Stimulated activated naive B cell treated with anti-CD40 and anti-IgM and Interleukin-4, amounts not matched to agents 10 μg/mL and 1 μg/mL and 100 μg/mL, for 72 hours (primary cell): ENCODE results near the gene ACTR2.
A peak's percentile ranks its signal among the peaks of the same experiment; 100 is the strongest.
"Not testable (repeated sequence)": the region's sequence is repeated elsewhere in the genome, so short reads cannot be mapped to it uniquely, and the experiment has no call there.

Experiments used
- ATAC-seq, 2 donors: fragments of 150-1000 bp; cut with Tn5 transposase; replicated peaks; 2 replicates each; pipeline ENCODE4 v1.10.0; 2021; ENCODE audit warnings: moderate library complexity in 1 of 2
- DNase-seq: peaks from one replicate; pipeline ENCODE4 v3.0.0; 2021
- H3K27ac Mint-ChIP-seq: one replicate; pipeline ENCODE4 v1.8.0; 2022; ENCODE audit warnings: mild to moderate bottlenecking, mixed read lengths
- H3K27me3 Mint-ChIP-seq, 2 donors: one replicate each; pipeline ENCODE4 v1.8.0; 2022; ENCODE audit warnings: mixed read lengths in 2 of 2
- H3K36me3 Mint-ChIP-seq, 2 donors: one replicate each; pipeline ENCODE4 v1.8.0; 2022; ENCODE audit warnings: mixed read lengths in 2 of 2, mild to moderate bottlenecking in 1 of 2
- H3K4me1 Mint-ChIP-seq, 2 donors: one replicate each; pipeline ENCODE4 v1.8.0; 2022; ENCODE audit warnings: mixed read lengths in 2 of 2, mild to moderate bottlenecking in 1 of 2
- H3K4me3 Mint-ChIP-seq, 2 donors: one replicate each; pipeline ENCODE4 v1.8.0; 2022; ENCODE audit warnings: mild to moderate bottlenecking in 2 of 2, mixed read lengths in 2 of 2, moderate library complexity in 1 of 2
- H3K9me3 Mint-ChIP-seq, 2 donors: one replicate each; pipeline ENCODE4 v1.8.0; 2022; ENCODE audit warnings: mixed read lengths in 2 of 2, mild to moderate bottlenecking in 1 of 2

ACTR2 gene

DNA sequence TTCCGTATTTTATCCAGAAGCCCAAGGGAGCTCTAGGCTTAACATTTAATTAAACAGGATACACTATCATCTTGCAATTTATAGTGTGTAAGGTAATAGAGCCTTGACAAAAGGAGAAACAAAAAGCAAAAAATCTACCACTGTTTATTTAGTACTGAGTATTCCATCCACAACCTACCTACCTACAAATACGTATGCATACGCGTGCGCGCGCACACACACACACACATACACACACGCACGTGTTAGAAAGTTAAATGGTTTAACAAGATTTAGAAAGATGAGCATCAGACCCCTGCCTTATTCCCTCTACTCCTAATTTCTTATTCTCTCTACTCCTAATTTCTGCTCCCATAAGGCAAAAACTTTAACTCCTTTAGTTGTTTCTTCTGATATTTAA is 14.6 kb upstream of the ACTR2 start:
- H3K27me3 Mint-ChIP-seq: no peaks in the 10 kb centered on the region
- no peaks in the 10 kb centered on the region for H3K9me3 Mint-ChIP-seq
- DNase-seq (no peak), ATAC-seq (no peak)
- H3K4me1 Mint-ChIP-seq: peaks cover 2 to 8% of the 10 kb centered on the region in 2 donors
- H3K36me3 Mint-ChIP-seq: peaks cover 9 to 12% of the 10 kb centered on the region in 2 donors
- H3K4me3 Mint-ChIP-seq: no peak overlapping the region
- no peak overlapping the region for H3K27ac Mint-ChIP-seq

DNA sequence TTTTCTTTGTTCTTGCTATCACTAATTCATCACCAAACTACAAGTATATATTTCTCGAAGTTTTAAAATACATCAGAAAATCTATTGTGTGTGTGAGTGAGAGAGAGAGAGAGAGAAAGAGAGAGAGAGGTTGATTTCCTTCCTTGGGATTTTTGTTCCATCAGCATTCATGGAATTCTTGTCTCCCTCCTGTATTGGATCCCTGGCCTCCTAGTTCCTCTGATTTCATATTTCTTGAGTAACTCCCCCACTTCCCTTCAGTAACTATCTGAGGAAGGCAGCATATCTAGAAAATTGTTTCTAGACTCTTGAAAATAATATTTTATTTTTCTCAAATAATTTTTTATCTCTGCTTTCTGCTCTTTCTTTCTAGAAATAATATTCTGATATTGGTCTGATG is 13.3 kb upstream of the ACTR2 start:
- Mint-ChIP-seq H3K9me3 (no peaks in the 10 kb centered on the region), H3K27ac (no peak overlapping the region), H3K36me3 (peaks cover 12 to 18% of the 10 kb centered on the region in 2 donors), H3K4me3 (no peak overlapping the region), H3K27me3 (no peaks in the 10 kb centered on the region), H3K4me1 (no peaks in the 10 kb centered on the region)
- ATAC-seq: no peak
- DNase-seq: no peak

DNA sequence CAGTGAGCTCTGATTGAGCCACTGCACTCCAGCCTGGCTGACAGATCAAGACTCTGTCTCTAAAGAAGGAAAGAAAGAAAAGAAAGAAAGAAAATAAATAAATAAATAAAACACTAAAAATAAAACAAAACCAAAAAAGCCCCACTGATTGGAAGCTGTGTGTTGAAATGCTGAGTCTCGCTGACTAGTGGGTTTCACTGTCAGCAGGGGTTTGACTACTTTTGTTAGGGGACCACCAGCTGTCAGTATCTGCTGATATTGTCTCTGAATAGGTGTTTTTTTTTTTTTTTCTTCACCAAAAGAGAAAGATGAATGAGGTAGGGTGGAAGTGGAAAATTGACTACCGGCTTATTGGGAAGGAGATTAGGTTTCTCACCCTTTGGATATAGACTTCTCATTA is 12.8 kb upstream of the ACTR2 start:
- peaks cover 15 to 21% of the 10 kb centered on the region in 2 donors for H3K36me3 Mint-ChIP-seq
- H3K4me3 Mint-ChIP-seq: no peak overlapping the region
- ATAC-seq (no peak), DNase-seq (no peak)
- no peak overlapping the region for H3K27ac Mint-ChIP-seq
- no peaks in the 10 kb centered on the region for H3K27me3 Mint-ChIP-seq
- H3K9me3 Mint-ChIP-seq: no peaks in the 10 kb centered on the region
- no peaks in the 10 kb centered on the region for H3K4me1 Mint-ChIP-seq

GRCh38 chr2:65215946-65216345 is 11.7 kb upstream of the ACTR2 start:
- Mint-ChIP-seq H3K27me3 (no peaks in the 10 kb centered on the region), H3K4me1 (no peaks in the 10 kb centered on the region), H3K4me3 (no peak overlapping the region), H3K36me3 (peaks cover 17 to 26% of the 10 kb centered on the region in 2 donors), H3K27ac (no peak overlapping the region), H3K9me3 (no peaks in the 10 kb centered on the region)
- ATAC-seq (no peak), DNase-seq (no peak)

DNA sequence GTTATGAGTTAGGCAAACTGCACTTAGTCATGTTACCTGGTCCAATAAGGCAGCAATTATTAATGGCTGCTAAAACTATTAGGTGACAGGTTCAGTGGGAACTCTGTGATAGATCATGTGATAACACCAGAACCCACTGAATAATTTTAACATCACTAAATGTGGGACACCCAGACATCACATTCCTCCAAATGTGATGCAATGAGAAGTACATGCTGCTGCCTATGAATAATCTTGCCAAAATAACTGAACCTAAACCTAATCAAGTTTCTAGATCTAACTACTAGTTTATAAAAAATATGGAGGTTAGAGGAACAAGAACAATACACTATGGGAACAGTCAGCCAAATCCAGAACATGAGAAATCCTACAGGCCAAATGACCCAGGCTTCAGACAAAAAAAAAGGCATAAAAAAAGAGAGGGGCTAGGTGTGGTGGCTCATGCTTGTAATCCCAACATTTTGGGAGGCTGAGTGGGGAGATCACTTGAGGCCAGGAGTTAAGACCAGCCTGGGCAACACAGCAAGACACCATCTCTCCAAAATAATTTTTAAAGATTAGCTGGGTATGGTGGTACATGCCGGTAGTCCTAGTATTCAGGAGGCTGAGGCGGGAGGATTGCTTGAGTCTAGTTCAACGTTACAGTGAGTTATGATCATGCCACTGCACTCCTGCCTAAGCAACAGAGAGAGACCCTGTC is 7.0 kb upstream of the ACTR2 start:
- DNase-seq: no peak
- H3K4me1 Mint-ChIP-seq: peaks cover 0 to 2% of the 10 kb centered on the region in 2 donors
- H3K27ac Mint-ChIP-seq: no peak overlapping the region
- H3K27me3 Mint-ChIP-seq: no peaks in the 10 kb centered on the region
- H3K4me3 Mint-ChIP-seq: no peak overlapping the region
- H3K9me3 Mint-ChIP-seq: no peaks in the 10 kb centered on the region
- ATAC-seq: no peak
- peaks cover 13 to 25% of the 10 kb centered on the region in 2 donors for H3K36me3 Mint-ChIP-seq

DNA sequence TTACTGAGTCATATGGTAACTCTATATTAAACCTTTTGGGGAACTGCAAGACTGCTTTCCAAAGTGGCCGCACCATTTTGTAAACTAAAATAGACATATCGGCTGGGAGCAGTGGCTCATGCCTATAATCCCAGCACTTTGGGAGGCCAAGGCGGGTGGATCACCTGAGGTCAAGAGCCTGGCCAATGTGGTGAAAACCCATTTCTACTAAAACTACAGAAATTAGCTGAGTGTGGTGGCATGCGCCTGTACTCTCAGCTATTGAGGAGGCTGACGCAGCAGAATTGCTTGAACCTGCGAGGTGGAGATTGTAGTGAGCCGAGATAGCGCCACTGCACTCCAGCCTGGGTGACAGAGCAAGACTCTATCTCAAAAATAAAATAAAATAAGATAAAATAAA is 6.4 kb upstream of the ACTR2 start:
- not testable (repeated sequence) for H3K9me3 Mint-ChIP-seq, H3K27me3 Mint-ChIP-seq, H3K4me1 Mint-ChIP-seq, H3K4me3 Mint-ChIP-seq, DNase-seq, ATAC-seq, H3K27ac Mint-ChIP-seq
- H3K36me3 Mint-ChIP-seq: peaks cover 9 to 21% of the 10 kb centered on the region in 2 donors

GRCh38 chr2:65227020-65227455 is 593 bp upstream of the ACTR2 start:
- Mint-ChIP-seq H3K36me3 (peaks cover 17 to 23% of the 10 kb centered on the region in 2 donors), H3K27me3 (no peaks in the 10 kb centered on the region), H3K4me1 (peaks cover 10 to 17% of the 10 kb centered on the region in 2 donors), H3K27ac (peak overlapping the region; percentile 98), H3K4me3 (peak overlapping the region; percentile 88 to 92), H3K9me3 (no peaks in the 10 kb centered on the region)
- DNase-seq: peak; percentile 7
- peak; percentile 14 for ATAC-seq

DNA sequence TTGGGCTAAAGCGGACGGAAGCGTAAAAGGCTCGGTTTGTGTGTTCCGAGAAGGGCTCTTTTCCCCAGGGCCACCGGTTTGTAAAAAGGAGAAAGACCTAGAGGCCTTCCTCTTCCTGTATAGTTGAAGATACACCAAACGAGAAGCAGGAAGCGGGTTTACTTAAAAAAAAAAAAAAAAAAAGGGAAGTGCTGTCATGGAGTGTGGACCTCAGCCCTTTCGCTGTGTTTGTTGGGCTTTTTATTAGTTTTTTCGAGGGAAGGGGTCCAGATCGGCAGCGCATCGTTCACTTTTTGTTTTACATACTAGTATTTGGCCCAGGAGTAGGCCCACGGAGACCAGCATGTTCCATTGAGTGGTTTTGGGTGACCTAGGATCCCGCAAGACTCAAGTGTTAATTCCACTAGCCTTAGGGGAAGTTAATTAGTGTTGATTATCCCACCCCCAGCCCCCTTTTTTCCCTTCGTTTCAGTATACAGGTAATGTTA is 676 bp downstream of the ACTR2 start:
- H3K4me3 Mint-ChIP-seq: peak overlapping the region; percentile 88 to 92
- peak; percentile 69 to 70 for ATAC-seq
- peaks cover 18 to 26% of the 10 kb centered on the region in 2 donors for H3K36me3 Mint-ChIP-seq
- peak overlapping the region; percentile 97 for H3K27ac Mint-ChIP-seq
- peaks cover 10 to 26% of the 10 kb centered on the region in 2 donors for H3K4me1 Mint-ChIP-seq
- DNase-seq: no peak
- no peaks in the 10 kb centered on the region for H3K27me3 Mint-ChIP-seq
- H3K9me3 Mint-ChIP-seq: no peaks in the 10 kb centered on the region

GRCh38 chr2:65231121-65231520 is 3.5 kb downstream of the ACTR2 start:
- Mint-ChIP-seq H3K36me3 (peaks cover 20 to 31% of the 10 kb centered on the region in 2 donors), H3K27me3 (no peaks in the 10 kb centered on the region), H3K9me3 (no peaks in the 10 kb centered on the region), H3K4me1 (peaks cover 16 to 49% of the 10 kb centered on the region in 2 donors), H3K27ac (no peak overlapping the region), H3K4me3 (no peak overlapping the region)
- DNase-seq (no peak), ATAC-seq (no peak)

GRCh38 chr2:65231892-65232477 is 4.4 kb downstream of the ACTR2 start:
- Mint-ChIP-seq H3K27ac (peak overlapping the region; percentile 71), H3K4me3 (peak overlapping the region; percentile 2 to 29), H3K4me1 (peaks cover 16 to 50% of the 10 kb centered on the region in 2 donors), H3K36me3 (peaks cover 20 to 31% of the 10 kb centered on the region in 2 donors), H3K27me3 (no peaks in the 10 kb centered on the region), H3K9me3 (no peaks in the 10 kb centered on the region)
- ATAC-seq (no peak), DNase-seq (no peak)

DNA sequence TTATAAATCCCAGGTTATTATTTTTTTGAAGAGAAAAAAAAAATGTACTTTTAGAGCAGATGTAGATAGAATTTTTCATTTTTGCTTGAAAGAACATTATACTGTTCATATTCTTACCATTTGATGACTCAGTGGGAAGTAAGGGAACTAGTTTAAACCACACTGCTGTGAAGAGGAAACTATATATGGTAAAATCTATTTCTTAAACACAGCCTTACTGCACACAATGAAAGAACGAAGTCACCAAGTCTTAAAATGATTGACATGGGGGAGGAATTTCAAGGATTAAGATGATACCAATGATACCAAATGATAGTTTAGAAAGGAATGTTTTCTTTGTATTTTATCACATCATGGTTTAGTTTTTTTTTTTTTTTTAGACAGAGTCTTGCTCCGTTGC is 5.0 kb downstream of the ACTR2 start:
- peaks cover 16 to 54% of the 10 kb centered on the region in 2 donors for H3K4me1 Mint-ChIP-seq
- ATAC-seq (peak in 1 of 2 donors; percentile 28), DNase-seq (no peak)
- H3K27me3 Mint-ChIP-seq: no peaks in the 10 kb centered on the region
- no peak overlapping the region for H3K27ac Mint-ChIP-seq
- peaks cover 16 to 27% of the 10 kb centered on the region in 2 donors for H3K36me3 Mint-ChIP-seq
- H3K9me3 Mint-ChIP-seq: no peaks in the 10 kb centered on the region
- H3K4me3 Mint-ChIP-seq: no peak overlapping the region

- H3K27ac Mint-ChIP-seq: no peak overlapping the region
- DNase-seq: no peak
- peaks cover 2 to 34% of the 10 kb centered on the region in 2 donors for H3K4me1 Mint-ChIP-seq
- no peak for ATAC-seq
- no peaks in the 10 kb centered on the region for H3K27me3 Mint-ChIP-seq
- H3K9me3 Mint-ChIP-seq: no peaks in the 10 kb centered on the region
- H3K4me3 Mint-ChIP-seq: no peak overlapping the region
- peaks cover 4 to 15% of the 10 kb centered on the region in 2 donors for H3K36me3 Mint-ChIP-seq
Measured at GRCh38 chr2:65240657-65241056, 13.0 kb downstream of the ACTR2 start.

- Mint-ChIP-seq H3K36me3 (peaks cover 16 to 27% of the 10 kb centered on the region in 2 donors), H3K4me1 (peaks cover 10 to 35% of the 10 kb centered on the region in 2 donors)
- not testable (repeated sequence) for DNase-seq, H3K4me3 Mint-ChIP-seq, H3K27me3 Mint-ChIP-seq, H3K9me3 Mint-ChIP-seq, H3K27ac Mint-ChIP-seq, ATAC-seq
Measured at GRCh38 chr2:65244452-65244851, 16.8 kb downstream of the ACTR2 start.

GRCh38 chr2:65252640-65253039 is 25.0 kb downstream of the ACTR2 start:
- Mint-ChIP-seq H3K36me3 (peaks cover 20 to 31% of the 10 kb centered on the region in 2 donors), H3K4me1 (peaks cover 6 to 17% of the 10 kb centered on the region in 2 donors), H3K9me3 (no peaks in the 10 kb centered on the region)

GRCh38 chr2:65255356-65255755 is 27.7 kb downstream of the ACTR2 start:
- H3K9me3 Mint-ChIP-seq: no peaks in the 10 kb centered on the region

More at GRCh38 chr2:65252640-65253039, 25.0 kb downstream of the ACTR2 start:
- no peak overlapping the region for H3K4me3 Mint-ChIP-seq
- H3K27me3 Mint-ChIP-seq: no peaks in the 10 kb centered on the region
- ATAC-seq (no peak), DNase-seq (no peak)
- H3K27ac Mint-ChIP-seq: no peak overlapping the region

More at GRCh38 chr2:65255356-65255755, 27.7 kb downstream of the ACTR2 start:
- DNase-seq (no peak), ATAC-seq (no peak)
- Mint-ChIP-seq H3K27ac (no peak overlapping the region), H3K27me3 (no peaks in the 10 kb centered on the region), H3K4me1 (peaks cover 0 to 13% of the 10 kb centered on the region in 2 donors), H3K4me3 (no peak overlapping the region), H3K36me3 (peaks cover 18 to 27% of the 10 kb centered on the region in 2 donors)
